Activated CD8-positive, alpha-beta memory T cell treated with anti-CD3 and anti-CD28 coated beads for 48 hours (primary cell): Measurements from ENCODE around the gene DENND1B.
"Not testable (repeated sequence)": the region's sequence is repeated elsewhere in the genome, so short reads cannot be mapped to it uniquely, and the experiment has no call there.

ENCODE experiments used
- DNase-seq, 3 experiments: peaks; one replicate each; pipeline ENCODE4 v3.0.0-alpha.2; 2020; ENCODE audit warnings: low read depth in 2 of 3, low spot score in 2 of 3

Gene DENND1B

DNA sequence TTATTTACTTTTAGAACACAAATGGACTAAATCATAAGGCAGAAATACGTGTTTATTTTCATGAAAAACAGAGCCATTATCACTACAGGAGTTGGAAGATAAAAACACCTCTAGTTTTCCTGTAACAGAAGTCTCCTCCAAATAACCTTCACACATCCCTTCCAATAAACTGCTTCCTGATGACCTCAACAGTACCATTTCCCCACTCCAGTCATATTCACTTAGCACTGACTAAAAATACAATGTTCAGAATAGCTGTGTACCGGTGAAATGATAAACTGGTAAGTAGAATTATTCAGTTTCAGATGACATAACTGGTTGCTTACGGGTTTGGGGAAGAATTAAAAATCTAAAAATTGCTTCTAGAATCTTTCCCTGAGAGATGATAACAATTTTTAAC lies 137.9 kb downstream of the DENND1B start:
- no peak for DNase-seq

DNA sequence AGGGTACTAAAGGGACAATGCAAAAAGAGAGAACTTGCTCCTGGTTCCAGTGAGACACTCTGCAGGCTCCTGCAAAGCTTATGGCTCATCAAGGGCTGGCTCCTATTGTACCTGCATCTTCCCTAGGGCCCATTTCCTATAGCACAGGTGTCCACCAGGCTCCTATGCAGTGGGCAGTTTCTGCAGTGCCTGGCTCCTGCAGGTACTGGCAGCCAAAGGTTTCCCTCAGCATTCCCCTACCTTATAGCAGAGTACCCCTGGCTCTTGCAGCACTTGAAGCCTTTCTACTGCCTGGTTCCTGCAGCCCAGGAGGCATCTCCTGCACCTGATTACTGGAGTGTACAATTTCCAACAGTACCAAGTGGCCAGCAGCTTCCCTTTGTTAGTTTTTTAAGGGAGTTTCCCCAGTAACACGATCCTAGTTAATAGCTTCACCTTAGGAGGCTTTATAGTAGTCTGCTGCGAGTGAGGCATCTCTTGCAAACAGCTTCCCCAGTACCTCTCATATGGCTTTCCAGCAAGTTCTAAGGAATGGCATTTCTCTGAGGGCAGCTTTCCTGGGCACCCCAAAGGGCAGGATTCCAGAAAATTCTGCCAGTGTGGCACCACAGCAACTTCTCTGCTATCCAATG lies 141.7 kb downstream of the DENND1B start:
- no peak for DNase-seq

DNA sequence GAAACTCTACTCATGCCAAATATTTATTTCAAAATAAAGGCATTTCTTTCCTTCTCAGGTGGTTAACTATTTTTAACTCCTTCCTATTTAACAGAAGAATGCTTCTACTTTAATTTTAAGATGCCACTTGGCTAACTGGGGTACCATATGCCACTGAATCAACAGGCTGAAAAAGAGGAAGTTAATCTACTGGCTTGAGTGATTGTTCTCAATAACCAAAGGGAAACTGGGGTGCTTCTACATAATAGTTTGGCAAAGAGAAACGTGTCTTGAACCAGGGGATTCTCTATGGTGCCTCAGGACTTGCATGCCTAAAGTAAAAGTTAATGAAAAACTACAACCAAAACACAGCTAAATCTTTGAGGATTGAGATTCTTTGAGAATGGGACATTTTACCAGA lies 142.6 kb downstream of the DENND1B start:
- DNase-seq: no peak

- no peak for DNase-seq
These were observed 143.3 kb downstream of the DENND1B start for GRCh38 chr1:197632005-197632404.

DNA sequence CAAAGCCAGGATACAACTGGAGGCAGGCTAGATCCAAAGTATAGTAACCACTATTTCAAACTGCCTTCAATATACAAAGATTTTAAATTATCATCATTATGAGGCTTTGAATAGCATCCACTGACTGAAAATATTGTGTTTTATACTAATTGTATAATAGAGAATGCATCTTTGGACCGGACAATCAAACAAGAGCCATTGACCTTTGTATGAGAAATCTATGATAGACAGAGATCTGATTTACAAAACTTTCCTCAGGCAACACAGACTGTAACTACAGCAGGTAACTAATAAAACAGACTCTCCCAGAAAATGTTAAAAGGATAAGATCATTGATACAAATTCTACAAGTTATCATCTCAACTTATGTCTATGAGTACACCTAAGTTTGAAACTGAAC lies 152.9 kb downstream of the DENND1B start:
- DNase-seq: no peak

DNA sequence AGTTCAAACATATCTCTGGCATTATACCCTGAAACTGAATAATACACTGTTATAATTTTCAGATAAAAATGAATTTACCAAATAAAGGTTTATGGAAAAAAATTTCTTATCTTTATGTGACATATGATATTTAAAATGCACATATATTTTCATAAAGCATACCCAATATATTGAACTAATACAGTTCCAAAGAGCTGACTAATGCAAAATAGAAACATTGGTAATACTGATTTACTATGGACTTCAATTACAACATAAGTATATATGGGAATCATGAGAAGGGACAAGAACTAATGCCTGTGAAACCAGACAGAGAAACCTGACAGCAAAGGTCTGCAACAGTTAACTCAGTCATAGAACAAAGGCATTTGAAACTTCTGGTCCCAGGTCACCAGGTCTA lies 153.5 kb downstream of the DENND1B start:
- no peak for DNase-seq

GRCh38 chr1:197620714-197621163 lies 154.5 kb downstream of the DENND1B start:
- no peak for DNase-seq

- no peak for DNase-seq
These were observed 156.2 kb downstream of the DENND1B start for GRCh38 chr1:197619008-197619640.

- DNase-seq: no peak
These were observed 157.2 kb downstream of the DENND1B start for GRCh38 chr1:197618061-197618460.

DNA sequence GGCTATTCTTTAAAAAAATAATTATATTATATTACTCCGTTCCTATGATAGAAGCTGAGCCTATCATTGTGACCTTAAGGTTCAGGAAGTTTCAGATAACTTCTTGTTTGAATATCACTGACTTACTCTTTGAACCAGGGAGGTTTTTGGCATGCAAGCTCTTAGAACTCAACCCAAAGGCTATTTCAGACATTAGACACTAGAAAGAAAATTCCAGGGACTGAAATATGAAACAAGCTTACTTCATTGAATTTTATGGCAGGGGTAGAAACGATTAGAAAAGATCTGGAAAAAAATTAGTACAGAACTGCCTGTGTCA lies 159.6 kb downstream of the DENND1B start:
- no peak for DNase-seq

GRCh38 chr1:197614916-197615692 lies 160.2 kb downstream of the DENND1B start:
- no peak for DNase-seq

DNA sequence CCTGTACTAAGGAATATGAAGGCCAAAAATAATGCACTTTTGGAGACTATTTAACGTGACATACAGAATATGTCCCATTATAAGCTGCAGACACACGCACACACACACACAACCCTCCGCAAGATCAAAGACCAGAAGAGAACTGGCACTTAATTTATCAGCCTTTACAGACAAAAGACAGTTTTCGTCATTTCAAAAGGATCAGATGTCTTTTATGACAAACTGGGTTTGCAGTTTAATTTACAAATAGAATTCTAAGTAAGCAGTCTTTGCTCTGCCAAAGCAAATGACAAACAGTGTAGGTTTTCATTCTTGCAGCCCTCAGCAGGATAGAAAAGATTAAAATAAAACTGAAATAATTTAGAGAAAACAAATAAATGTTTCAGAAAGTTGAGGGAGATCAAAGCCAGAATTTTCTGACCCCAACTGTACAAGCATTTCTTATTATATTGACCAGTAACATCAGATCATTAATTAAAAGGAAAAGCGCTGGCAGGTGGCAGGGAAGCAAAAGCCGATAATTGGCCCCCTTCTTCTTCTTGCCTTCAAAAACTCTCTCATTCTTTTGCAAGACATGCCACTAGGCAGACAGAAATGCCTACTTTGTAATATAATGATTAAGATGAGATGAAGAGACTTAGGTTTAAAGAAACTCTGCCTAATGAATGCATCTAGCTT lies 169.0 kb downstream of the DENND1B start:
- no peak for DNase-seq

- DNase-seq: no peak
These were observed 171.0 kb downstream of the DENND1B start for GRCh38 chr1:197604302-197604701.

DNA sequence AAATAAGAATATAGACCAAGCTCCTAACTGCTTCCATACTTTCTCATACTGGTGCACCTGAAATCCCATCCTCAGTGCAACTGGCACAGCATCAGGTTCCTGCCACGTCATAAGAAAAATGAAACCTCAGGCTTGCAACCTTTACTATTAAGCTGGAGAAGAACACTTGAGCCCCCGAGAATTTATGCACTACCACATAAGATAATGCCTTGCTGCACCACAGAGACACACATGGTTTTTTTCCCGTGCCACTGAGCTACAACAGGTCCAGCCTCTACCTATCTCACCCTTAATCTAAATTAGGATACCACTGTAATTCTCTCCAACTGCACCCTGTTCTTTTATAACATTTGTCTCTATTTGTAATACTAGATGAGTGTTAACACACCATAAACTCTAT lies 174.5 kb downstream of the DENND1B start:
- no peak for DNase-seq

DNA sequence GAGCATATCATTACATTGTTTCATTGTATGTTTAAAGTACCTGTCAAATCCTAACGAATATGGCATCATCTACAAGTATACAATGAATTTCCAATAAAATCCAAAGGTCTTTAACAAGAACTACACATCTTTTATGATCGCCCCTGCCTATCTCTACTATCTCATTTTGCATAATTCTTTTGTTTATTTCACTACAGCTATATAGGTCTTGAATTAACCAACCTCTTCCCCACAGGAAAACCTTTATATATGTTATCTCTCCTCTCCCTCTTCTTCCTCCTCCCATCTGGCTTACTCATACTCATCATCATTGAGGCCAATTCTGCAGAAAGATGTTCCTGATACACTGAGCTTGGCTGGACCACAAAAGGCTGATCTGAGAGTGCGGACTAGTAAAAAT lies 175.5 kb downstream of the DENND1B start:
- no peak for DNase-seq

DNA sequence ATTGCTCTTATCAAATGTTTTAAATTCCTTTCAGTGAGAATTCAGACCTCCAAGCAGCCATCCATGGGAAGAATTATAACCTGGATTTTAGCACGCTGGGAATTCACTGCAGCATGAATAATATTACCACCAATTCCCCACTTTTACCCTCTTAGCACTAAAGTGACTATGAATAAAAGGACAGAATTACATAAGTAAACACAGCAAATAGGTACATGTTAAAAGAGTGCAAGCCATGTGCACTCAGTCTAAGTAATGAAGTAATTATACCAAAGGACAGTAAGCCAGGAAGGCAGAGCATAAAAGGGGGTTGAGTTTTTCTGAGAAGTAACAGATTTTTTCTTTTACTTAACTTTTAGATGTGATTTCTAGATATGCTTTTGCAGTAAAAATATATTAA lies 176.3 kb downstream of the DENND1B start:
- no peak for DNase-seq

DNA sequence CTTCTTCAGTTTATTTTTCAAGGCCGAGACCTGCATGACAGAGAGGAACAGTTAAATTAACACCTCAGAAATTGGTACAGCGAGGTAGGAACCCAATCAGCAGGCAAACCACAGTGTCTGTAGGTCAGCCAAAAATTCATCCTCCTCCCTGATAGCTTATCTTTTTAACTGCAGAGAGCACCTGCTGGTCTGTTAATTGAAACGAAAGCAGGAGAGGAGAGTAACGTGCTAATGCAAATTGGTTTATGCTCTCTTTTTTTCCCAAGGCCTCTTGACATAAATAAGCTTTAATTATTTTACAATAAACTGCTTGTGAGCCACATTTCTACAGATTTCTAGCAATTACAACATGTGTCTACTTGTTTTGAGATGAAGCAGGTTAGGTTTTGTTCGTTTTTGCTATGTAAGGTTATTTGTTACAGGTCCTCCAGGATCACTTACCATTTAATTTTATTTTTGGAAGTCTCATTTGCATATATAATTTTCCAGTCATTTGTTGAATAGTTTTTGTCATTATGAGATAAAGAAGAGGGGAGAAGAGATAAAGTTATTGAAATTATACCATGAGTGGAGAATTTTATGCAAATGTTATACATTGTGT lies 179.9 kb downstream of the DENND1B start:
- DNase-seq: no peak

- no peak for DNase-seq
These were observed 184.6 kb downstream of the DENND1B start for GRCh38 chr1:197590687-197591086.

GRCh38 chr1:197585809-197586208 lies 189.5 kb downstream of the DENND1B start:
- no peak for DNase-seq

GRCh38 chr1:197577580-197577979 lies 197.7 kb downstream of the DENND1B start:
- no peak for DNase-seq

GRCh38 chr1:197575531-197575930 lies 199.7 kb downstream of the DENND1B start:
- DNase-seq: not testable (repeated sequence)

- no peak for DNase-seq
These were observed 203.1 kb downstream of the DENND1B start for GRCh38 chr1:197572169-197572568.
